Mucosa of stomach (tissue), 1 donor: Measurements from ENCODE around the gene HTR6.

Experiments used
- H3K27me3 ChIP-seq: one replicate; pipeline ENCODE4 v1.7.0; 2013; ENCODE audit warnings: mild to moderate bottlenecking, low read length; ENCODE audit not compliant: control insufficient read depth, insufficient read depth
- H3K36me3 ChIP-seq: one replicate; pipeline ENCODE4 v1.7.0; 2013; ENCODE audit warnings: low read length; ENCODE audit not compliant: control insufficient read depth, insufficient read depth
- H3K4me1 ChIP-seq: one replicate; pipeline ENCODE4 v1.7.0; 2013; ENCODE audit warnings: mild to moderate bottlenecking, low read length; ENCODE audit not compliant: control insufficient read depth, insufficient read depth
- H3K4me3 ChIP-seq: one replicate; pipeline ENCODE4 v1.7.0; 2013; ENCODE audit warnings: low read length
- H3K9ac ChIP-seq: one replicate; pipeline ENCODE4 v1.7.0; 2013; ENCODE audit warnings: mild to moderate bottlenecking, low read length, moderate library complexity
- H3K9me3 ChIP-seq: one replicate; pipeline ENCODE4 v1.7.0; 2013; ENCODE audit warnings: mild to moderate bottlenecking, low read length, moderate library complexity; ENCODE audit not compliant: control insufficient read depth
- donor health status: Pancreatic carcinoma.

The HTR6 gene

GRCh38 chr1:19682901-19683300, 18.2 kb downstream of the HTR6 start:
- H3K9me3 ChIP-seq = no peaks in the 10 kb centered on the region
- H3K4me3 ChIP-seq = no peak overlapping the region
- no peaks in the 10 kb centered on the region for H3K27me3 ChIP-seq
- no peaks in the 10 kb centered on the region for H3K36me3 ChIP-seq
- no peaks in the 10 kb centered on the region for H3K4me1 ChIP-seq
- no peak overlapping the region for H3K9ac ChIP-seq

GRCh38 chr1:19683351-19683750, 18.7 kb downstream of the HTR6 start:
- Histone ChIP-seq H3K36me3 (no peaks in the 10 kb centered on the region), H3K9me3 (no peaks in the 10 kb centered on the region), H3K9ac (no peak overlapping the region), H3K4me3 (no peak overlapping the region), H3K27me3 (no peaks in the 10 kb centered on the region), H3K4me1 (no peaks in the 10 kb centered on the region)

- no peaks in the 10 kb centered on the region for H3K36me3 ChIP-seq
Measured at GRCh38 chr1:19684677-19685076, 20.0 kb downstream of the HTR6 start.

GRCh38 chr1:19685994-19686393, 21.3 kb downstream of the HTR6 start:
- no peaks in the 10 kb centered on the region for H3K36me3 ChIP-seq
- no peak overlapping the region for H3K4me3 ChIP-seq
- H3K9me3 ChIP-seq = no peaks in the 10 kb centered on the region
- H3K4me1 ChIP-seq = no peaks in the 10 kb centered on the region
- H3K27me3 ChIP-seq = no peaks in the 10 kb centered on the region
- H3K9ac ChIP-seq = no peak overlapping the region

More at GRCh38 chr1:19684677-19685076, 20.0 kb downstream of the HTR6 start:
- Histone ChIP-seq H3K4me3 (no peak overlapping the region), H3K9me3 (no peaks in the 10 kb centered on the region), H3K27me3 (no peaks in the 10 kb centered on the region), H3K9ac (no peak overlapping the region), H3K4me1 (no peaks in the 10 kb centered on the region)

GRCh38 chr1:19687414-19687813, 22.7 kb downstream of the HTR6 start:
- no peaks in the 10 kb centered on the region for H3K4me1 ChIP-seq
- no peak overlapping the region for H3K4me3 ChIP-seq
- no peaks in the 10 kb centered on the region for H3K27me3 ChIP-seq
- H3K9ac ChIP-seq = no peak overlapping the region
- H3K9me3 ChIP-seq = no peaks in the 10 kb centered on the region
- H3K36me3 ChIP-seq = no peaks in the 10 kb centered on the region

- Histone ChIP-seq H3K4me3 (no peak overlapping the region), H3K27me3 (no peaks in the 10 kb centered on the region), H3K4me1 (no peaks in the 10 kb centered on the region), H3K9me3 (no peaks in the 10 kb centered on the region), H3K9ac (no peak overlapping the region), H3K36me3 (no peaks in the 10 kb centered on the region)
Measured at GRCh38 chr1:19688041-19688842, 23.6 kb downstream of the HTR6 start.

GRCh38 chr1:19689085-19689757, 24.5 kb downstream of the HTR6 start:
- no peaks in the 10 kb centered on the region for H3K27me3 ChIP-seq
- no peaks in the 10 kb centered on the region for H3K9me3 ChIP-seq
- peaks cover 8% of the 10 kb centered on the region for H3K36me3 ChIP-seq
- no peak overlapping the region for H3K9ac ChIP-seq
- no peaks in the 10 kb centered on the region for H3K4me1 ChIP-seq
- no peak overlapping the region for H3K4me3 ChIP-seq

GRCh38 chr1:19689856-19690255, 25.2 kb downstream of the HTR6 start:
- no peaks in the 10 kb centered on the region for H3K4me1 ChIP-seq
- H3K4me3 ChIP-seq = no peak overlapping the region
- no peaks in the 10 kb centered on the region for H3K27me3 ChIP-seq
- no peaks in the 10 kb centered on the region for H3K9me3 ChIP-seq
- H3K9ac ChIP-seq = no peak overlapping the region
- peaks cover 8% of the 10 kb centered on the region for H3K36me3 ChIP-seq

GRCh38 chr1:19690342-19690741, 25.7 kb downstream of the HTR6 start:
- Histone ChIP-seq H3K27me3 (no peaks in the 10 kb centered on the region), H3K36me3 (peaks cover 8% of the 10 kb centered on the region), H3K4me3 (no peak overlapping the region), H3K9me3 (no peaks in the 10 kb centered on the region), H3K4me1 (no peaks in the 10 kb centered on the region), H3K9ac (no peak overlapping the region)

GRCh38 chr1:19694298-19694697, 29.6 kb downstream of the HTR6 start:
- Histone ChIP-seq H3K4me1 (no peaks in the 10 kb centered on the region), H3K4me3 (no peak overlapping the region), H3K36me3 (peaks cover 8% of the 10 kb centered on the region), H3K9ac (no peak overlapping the region), H3K9me3 (no peaks in the 10 kb centered on the region), H3K27me3 (no peaks in the 10 kb centered on the region)

- H3K36me3 ChIP-seq = peaks cover 8% of the 10 kb centered on the region
- H3K27me3 ChIP-seq = no peaks in the 10 kb centered on the region
- no peak overlapping the region for H3K4me3 ChIP-seq
- H3K9me3 ChIP-seq = no peaks in the 10 kb centered on the region
- H3K9ac ChIP-seq = no peak overlapping the region
- no peaks in the 10 kb centered on the region for H3K4me1 ChIP-seq
Measured at GRCh38 chr1:19695772-19696171, 31.1 kb downstream of the HTR6 start.

GRCh38 chr1:19696820-19697219, 32.1 kb downstream of the HTR6 start:
- H3K4me3 ChIP-seq = no peak overlapping the region
- H3K36me3 ChIP-seq = peaks cover 8% of the 10 kb centered on the region
- no peaks in the 10 kb centered on the region for H3K4me1 ChIP-seq
- no peak overlapping the region for H3K9ac ChIP-seq
- H3K9me3 ChIP-seq = no peaks in the 10 kb centered on the region
- no peaks in the 10 kb centered on the region for H3K27me3 ChIP-seq
